ENCODE measurements around the gene SLC9A7.

Gene SLC9A7

GRCh38 chrX:46703980-46704379, 54.9 kb downstream of the SLC9A7 start:
- no peak for DNase-seq (ENCODE audit: low read depth)

GRCh38 chrX:46698691-46699090, 60.2 kb downstream of the SLC9A7 start:
- no peak for DNase-seq (ENCODE audit: low read depth)

GRCh38 chrX:46695491-46695890, 63.4 kb downstream of the SLC9A7 start:
- no peak for DNase-seq (ENCODE audit: low read depth)

GRCh38 chrX:46694549-46694948, 64.4 kb downstream of the SLC9A7 start:
- no peak for DNase-seq (ENCODE audit: low read depth)

GRCh38 chrX:46693149-46693548, 65.8 kb downstream of the SLC9A7 start:
- no peak for DNase-seq (ENCODE audit: low read depth)

GRCh38 chrX:46690818-46691217, 68.1 kb downstream of the SLC9A7 start:
- no peak for DNase-seq (ENCODE audit: low read depth)

GRCh38 chrX:46687619-46688018, 71.3 kb downstream of the SLC9A7 start:
- DNase-seq (ENCODE audit: low read depth) = peak; percentile 16

GRCh38 chrX:46686003-46686645, 72.8 kb downstream of the SLC9A7 start:
- DNase-seq (ENCODE audit: low read depth) = peak; percentile 22

- DNase-seq (ENCODE audit: low read depth) = no peak
These were observed 75.9 kb downstream of the SLC9A7 start for GRCh38 chrX:46683048-46683447.

- DNase-seq (ENCODE audit: low read depth) = peak; percentile 77
These were observed 77.1 kb downstream of the SLC9A7 start for GRCh38 chrX:46681849-46682248.

GRCh38 chrX:46678232-46678631, 80.7 kb downstream of the SLC9A7 start:
- no peak for DNase-seq (ENCODE audit: low read depth)

GRCh38 chrX:46676399-46677356, 82.2 kb downstream of the SLC9A7 start:
- DNase-seq (ENCODE audit: low read depth) = no peak

- no peak for DNase-seq (ENCODE audit: low read depth)
These were observed 85.1 kb downstream of the SLC9A7 start for GRCh38 chrX:46673620-46674359.

GRCh38 chrX:46670316-46670715, 88.6 kb downstream of the SLC9A7 start:
- no peak for DNase-seq (ENCODE audit: low read depth)

- DNase-seq (ENCODE audit: low read depth) = peak; percentile 50
These were observed 92.1 kb downstream of the SLC9A7 start for GRCh38 chrX:46666831-46667230.

GRCh38 chrX:46665232-46666152, 93.4 kb downstream of the SLC9A7 start:
- DNase-seq (ENCODE audit: low read depth) = no peak

GRCh38 chrX:46662188-46662958, 96.5 kb downstream of the SLC9A7 start:
- peak; percentile 62 for DNase-seq (ENCODE audit: low read depth)

GRCh38 chrX:46653482-46653881, 105.4 kb downstream of the SLC9A7 start:
- DNase-seq (ENCODE audit: low read depth) = no peak

GRCh38 chrX:46649421-46650260, 109.3 kb downstream of the SLC9A7 start:
- DNase-seq (ENCODE audit: low read depth) = no peak

GRCh38 chrX:46648660-46649059, 110.3 kb downstream of the SLC9A7 start:
- no peak for DNase-seq (ENCODE audit: low read depth)

All from amniotic epithelial cell (primary cell).